Neural crest cell (in vitro differentiated cells): ENCODE measurements around the gene DARS1. TPM values are rescaled to one million over a fixed set of nuclear protein-coding genes. Genes with fewer than 3 reads are reported as not detected.

ENCODE experiments used
- DNase-seq: peaks from one replicate; pipeline ENCODE4 v3.0.0; 2021; ENCODE audit warnings: low read depth, mixed read lengths, low spot score
- H3K27ac Mint-ChIP-seq: one replicate; pipeline ENCODE4 v1.8.0; 2021; ENCODE audit warnings: mild to moderate bottlenecking, mixed read lengths; ENCODE audit not compliant: unreplicated experiment
- H3K27me3 Mint-ChIP-seq: 2 replicates; pipeline ENCODE4 v1.8.0; 2021; ENCODE audit warnings: low read depth, mild to moderate bottlenecking, mixed read lengths
- H3K36me3 Mint-ChIP-seq: 2 replicates; pipeline ENCODE4 v1.8.0; 2021; ENCODE audit warnings: low read depth, mild to moderate bottlenecking, mixed read lengths
- H3K4me1 Mint-ChIP-seq: 2 replicates; pipeline ENCODE4 v1.8.0; 2021; ENCODE audit warnings: mixed read lengths
- H3K4me3 Mint-ChIP-seq: one replicate; pipeline ENCODE4 v1.8.0; 2021; ENCODE audit warnings: mild to moderate bottlenecking, mixed read lengths
- H3K9me3 Mint-ChIP-seq: 2 replicates; pipeline ENCODE4 v1.8.0; 2021; ENCODE audit warnings: mixed read lengths
- CTCF ChIP-seq: fragments of 200-600 bp; sonication (generic); conservative IDR thresholded peaks from 2 replicates; pipeline ENCODE4 v1.5.0; 2021; ENCODE audit warnings: antibody characterized with exemption, mild to moderate bottlenecking
- total RNA-seq: library from RNA; stranded (reverse); gene quantifications from 2 replicates; pipeline ENCODE4 v1.2.1, GENCODE V29; 2021

Gene DARS1
- total RNA-seq, 1 donor from 2014 or later: 73.8 TPM

- no peaks in the 10 kb centered on the region for H3K9me3 Mint-ChIP-seq
- DNase-seq: no peak
- peaks cover 28% of the 10 kb centered on the region for H3K36me3 Mint-ChIP-seq
- H3K4me3 Mint-ChIP-seq: no peak overlapping the region
- H3K27ac Mint-ChIP-seq: no peak overlapping the region
- H3K4me1 Mint-ChIP-seq: peaks cover 26% of the 10 kb centered on the region
- H3K27me3 Mint-ChIP-seq: no peaks in the 10 kb centered on the region
- TF ChIP-seq CTCF: no peak
Observed at GRCh38 chr2:135870571-135870970, 114.9 kb downstream of the DARS1 start.

DNA sequence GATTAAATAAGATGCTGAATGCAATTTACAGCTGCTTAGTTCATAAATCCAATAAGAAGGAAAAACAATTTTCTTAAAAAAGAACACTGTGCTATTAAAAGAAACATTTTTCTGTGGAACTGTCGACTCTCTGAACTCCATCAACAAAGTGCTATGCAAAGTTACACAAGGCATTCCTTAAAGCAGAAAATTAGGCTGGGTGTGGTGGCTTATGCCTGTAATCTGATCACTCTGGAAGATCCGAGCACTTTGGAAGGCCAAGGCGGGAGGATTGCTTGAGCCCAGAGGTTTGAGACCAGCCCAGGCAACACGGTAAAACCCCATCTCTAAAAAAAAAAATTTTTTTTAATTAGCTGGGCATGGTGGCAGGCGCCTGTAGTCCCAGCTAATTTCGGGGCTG lies 122.2 kb downstream of the DARS1 start:
- DNase-seq: no peak
- peaks cover 23% of the 10 kb centered on the region for H3K36me3 Mint-ChIP-seq
- no peak overlapping the region for H3K27ac Mint-ChIP-seq
- no peak overlapping the region for H3K4me3 Mint-ChIP-seq
- no peaks in the 10 kb centered on the region for H3K4me1 Mint-ChIP-seq
- no peaks in the 10 kb centered on the region for H3K9me3 Mint-ChIP-seq
- H3K27me3 Mint-ChIP-seq: no peaks in the 10 kb centered on the region
- no peak for TF ChIP-seq CTCF

DNA sequence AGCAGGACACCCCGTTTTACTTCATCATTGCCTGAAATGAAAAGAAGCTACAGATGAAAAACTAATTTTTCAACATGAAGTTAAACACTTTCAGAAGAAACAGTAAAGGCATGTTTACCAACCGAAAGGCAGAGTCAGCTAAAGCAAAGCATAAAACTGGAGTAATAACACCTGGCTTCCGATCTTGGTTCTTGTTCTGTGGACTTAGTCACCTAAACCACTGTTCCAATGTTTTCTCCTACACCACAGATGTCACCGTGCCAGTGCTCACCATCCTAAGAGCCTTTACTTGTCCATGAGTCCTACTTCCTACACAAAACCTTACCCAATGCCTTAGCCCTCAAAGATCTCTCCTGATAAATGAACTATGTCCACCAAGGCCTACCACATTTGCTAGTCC lies 122.7 kb downstream of the DARS1 start:
- no peaks in the 10 kb centered on the region for H3K27me3 Mint-ChIP-seq
- H3K4me3 Mint-ChIP-seq: no peak overlapping the region
- DNase-seq: no peak
- no peak overlapping the region for H3K27ac Mint-ChIP-seq
- no peaks in the 10 kb centered on the region for H3K4me1 Mint-ChIP-seq
- no peaks in the 10 kb centered on the region for H3K9me3 Mint-ChIP-seq
- no peak for TF ChIP-seq CTCF
- peaks cover 22% of the 10 kb centered on the region for H3K36me3 Mint-ChIP-seq

Other genes with a start within 250 kb of the DARS1 start
- gene UBXN4, start 243.8 kb downstream of the DARS1 start, total RNA-seq: 79.0 and 90.6 TPM in 2 replicates
- gene LCT, start 148.4 kb downstream of the DARS1 start, total RNA-seq: 0.14 and 0.19 TPM in 2 replicates
- 118 and 125 TPM in 2 replicates for gene MCM6, start 109.2 kb downstream of the DARS1 start, total RNA-seq
- 37.5 and 39.5 TPM in 2 replicates for gene CXCR4, start 132.5 kb upstream of the DARS1 start, total RNA-seq